Measurements from ENCODE around the gene NFATC1.

DNA sequence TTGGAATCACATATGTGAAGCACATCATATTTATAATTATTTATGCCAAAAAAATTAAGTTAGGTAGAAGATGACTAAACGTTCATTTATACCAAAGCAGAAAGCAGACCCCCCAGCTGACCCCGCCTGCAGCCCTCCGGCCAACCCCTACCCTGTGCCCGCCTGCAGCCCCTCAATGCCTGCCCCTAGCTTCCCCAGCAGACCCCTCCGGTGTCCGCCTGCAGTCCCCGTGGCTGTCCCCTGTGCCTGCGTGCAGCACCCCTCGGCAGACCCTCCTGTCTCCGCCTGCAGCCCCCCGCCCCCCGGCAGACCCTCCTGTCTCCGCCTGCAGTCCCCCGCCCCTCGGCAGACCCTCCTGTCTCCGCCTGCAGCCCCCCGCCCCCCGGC, 136.2 kb downstream of the NFATC1 start:
- TF ChIP-seq, protein P1, sequence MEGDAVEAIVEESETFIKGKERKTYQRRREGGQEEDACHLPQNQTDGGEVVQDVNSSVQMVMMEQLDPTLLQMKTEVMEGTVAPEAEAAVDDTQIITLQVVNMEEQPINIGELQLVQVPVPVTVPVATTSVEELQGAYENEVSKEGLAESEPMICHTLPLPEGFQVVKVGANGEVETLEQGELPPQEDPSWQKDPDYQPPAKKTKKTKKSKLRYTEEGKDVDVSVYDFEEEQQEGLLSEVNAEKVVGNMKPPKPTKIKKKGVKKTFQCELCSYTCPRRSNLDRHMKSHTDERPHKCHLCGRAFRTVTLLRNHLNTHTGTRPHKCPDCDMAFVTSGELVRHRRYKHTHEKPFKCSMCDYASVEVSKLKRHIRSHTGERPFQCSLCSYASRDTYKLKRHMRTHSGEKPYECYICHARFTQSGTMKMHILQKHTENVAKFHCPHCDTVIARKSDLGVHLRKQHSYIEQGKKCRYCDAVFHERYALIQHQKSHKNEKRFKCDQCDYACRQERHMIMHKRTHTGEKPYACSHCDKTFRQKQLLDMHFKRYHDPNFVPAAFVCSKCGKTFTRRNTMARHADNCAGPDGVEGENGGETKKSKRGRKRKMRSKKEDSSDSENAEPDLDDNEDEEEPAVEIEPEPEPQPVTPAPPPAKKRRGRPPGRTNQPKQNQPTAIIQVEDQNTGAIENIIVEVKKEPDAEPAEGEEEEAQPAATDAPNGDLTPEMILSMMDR (IDR thresholded peaks at IDR 0.05), result no peak
- no peak for TF ChIP-seq POLR2A (IDR thresholded peaks at IDR 0.05)

Measured in suprapubic skin (tissue), 3 donors.